ENCODE measurements around the gene SEMA6A.

The SEMA6A gene

DNA sequence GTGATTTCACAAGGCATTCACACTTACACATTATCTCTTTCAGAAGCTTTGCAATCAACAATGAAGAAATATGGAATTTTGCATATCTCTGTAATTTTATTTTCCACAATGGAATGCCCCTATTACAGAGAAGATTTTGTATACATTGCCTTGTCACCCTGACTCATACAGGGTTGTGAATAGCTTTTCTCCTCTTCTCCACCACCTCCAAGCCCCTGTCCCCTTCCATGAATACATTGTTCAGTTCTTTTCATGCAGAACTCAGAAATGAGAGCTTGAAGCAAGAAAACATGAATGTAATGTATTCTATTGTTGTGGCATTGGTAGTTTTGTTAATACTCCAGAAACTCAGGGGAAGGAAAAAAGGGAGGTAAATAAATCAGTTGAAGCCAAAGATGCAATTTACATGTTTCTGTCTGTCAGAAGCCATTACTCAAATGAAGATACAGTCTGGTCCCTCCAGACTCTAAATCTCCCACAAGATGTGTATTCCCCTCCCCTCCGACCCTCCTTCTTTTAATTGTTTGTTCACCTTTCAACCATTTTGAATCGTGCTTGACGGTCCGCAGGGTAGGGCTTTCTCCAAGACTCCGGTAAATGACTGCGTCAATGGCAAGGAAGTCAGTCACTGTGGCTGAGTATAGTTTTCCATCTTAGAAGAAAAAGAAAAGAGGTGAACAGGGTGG, 86.1 kb downstream of the SEMA6A start:
- no peak for DNase-seq

DNA sequence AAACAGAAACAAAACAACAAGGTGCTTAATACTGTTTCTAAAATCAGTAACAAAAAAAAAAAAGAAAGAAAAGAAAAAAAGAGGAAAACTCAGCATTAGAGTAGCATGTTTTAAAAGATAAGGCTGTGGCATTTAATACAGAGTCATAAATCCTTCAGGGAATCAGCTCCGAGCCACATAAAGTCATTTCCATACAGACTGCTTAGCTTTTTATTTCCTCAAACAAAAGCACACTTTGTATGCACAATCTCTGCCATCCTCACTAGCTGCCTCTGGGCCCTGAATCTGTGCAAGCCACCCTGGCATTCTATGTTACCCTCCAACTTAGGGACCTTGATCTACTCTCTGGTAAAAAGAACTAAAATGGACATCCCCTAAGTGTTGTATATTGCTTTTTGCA, 87.6 kb downstream of the SEMA6A start:
- no peak for DNase-seq

DNA sequence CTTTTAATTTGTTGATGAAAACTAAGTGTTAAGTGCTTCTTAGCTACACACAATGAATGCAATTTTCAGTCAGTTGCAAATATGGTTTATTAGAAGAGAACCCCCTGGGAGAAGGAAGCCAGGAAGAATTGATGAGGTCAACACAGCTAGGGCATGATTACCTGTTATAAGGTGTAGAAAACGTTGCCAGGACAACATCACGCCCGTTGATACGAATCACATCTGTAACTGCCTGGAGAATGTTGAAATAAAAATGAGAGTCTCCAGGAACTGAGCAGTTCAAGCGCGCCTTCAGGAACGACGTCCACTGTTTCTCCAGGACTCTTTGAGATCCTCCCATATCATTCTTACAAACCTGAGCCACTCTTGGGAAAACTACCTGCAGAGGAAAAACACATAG, 88.0 kb downstream of the SEMA6A start:
- DNase-seq = no peak

DNA sequence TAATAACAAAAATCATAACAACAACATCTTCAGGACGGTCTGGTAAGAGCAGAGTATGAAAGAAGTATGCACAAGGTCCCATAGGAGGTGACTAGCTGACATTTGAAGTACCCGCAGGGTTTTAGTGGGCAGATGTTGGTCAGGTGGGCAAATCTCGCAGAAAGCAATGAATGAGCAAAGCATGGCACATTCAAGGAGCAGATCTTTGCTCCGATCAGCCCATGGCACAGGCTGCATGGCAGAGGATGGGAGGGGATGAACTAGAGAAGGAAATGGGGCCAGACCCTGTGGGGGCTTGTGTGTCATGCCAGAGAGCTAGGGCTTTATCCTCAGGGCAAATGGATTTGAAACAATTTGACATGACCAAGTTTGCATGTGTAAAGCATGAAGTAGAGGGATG, 90.0 kb downstream of the SEMA6A start:
- DNase-seq = no peak

DNA sequence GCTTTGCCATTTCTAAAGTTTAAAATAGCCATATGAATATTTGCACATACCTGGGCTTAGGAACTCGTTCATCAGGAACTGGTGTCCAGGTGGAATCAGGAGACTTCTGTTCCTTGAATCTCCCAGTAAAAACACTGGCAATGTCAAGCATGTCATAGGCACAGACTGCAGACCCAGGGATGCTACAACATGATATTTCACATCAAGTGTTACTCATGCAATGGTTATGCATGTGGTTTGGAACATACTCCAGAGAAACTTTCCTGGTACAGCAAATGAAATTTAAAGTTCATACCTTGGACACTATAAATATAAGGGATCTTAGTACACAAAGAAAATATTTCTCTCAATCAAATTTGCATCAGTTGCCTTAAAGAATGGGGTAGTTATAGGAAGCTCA, 92.2 kb downstream of the SEMA6A start:
- DNase-seq = no peak

DNA sequence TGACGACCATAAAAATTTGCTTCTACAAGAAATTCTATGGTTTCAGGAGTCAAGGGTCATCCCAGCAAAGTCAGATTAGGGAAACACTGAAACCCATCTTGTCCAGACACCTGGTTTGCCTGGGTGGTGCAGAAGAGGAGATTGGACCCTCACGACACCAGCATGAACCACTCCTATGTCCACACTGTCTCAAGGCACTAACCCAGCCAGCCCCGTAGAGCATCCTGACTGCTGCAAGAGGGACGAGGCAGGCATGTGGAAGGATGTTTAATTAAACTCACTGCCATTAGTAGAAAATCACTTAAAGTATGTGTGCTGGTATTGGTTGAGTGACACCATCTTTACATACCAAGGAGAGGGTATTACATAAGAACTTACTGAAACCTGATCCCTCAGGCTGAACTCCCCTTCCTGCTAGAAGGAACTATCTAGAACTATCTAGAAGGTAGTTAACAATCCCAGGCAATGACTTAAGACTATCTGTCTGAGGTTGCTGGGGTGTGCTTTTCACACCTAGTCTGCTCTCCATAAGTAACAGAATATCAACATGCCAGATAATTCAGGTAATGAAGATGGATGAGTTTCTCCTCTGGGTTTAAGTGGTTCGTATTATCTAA, 93.6 kb downstream of the SEMA6A start:
- no peak for DNase-seq

DNA sequence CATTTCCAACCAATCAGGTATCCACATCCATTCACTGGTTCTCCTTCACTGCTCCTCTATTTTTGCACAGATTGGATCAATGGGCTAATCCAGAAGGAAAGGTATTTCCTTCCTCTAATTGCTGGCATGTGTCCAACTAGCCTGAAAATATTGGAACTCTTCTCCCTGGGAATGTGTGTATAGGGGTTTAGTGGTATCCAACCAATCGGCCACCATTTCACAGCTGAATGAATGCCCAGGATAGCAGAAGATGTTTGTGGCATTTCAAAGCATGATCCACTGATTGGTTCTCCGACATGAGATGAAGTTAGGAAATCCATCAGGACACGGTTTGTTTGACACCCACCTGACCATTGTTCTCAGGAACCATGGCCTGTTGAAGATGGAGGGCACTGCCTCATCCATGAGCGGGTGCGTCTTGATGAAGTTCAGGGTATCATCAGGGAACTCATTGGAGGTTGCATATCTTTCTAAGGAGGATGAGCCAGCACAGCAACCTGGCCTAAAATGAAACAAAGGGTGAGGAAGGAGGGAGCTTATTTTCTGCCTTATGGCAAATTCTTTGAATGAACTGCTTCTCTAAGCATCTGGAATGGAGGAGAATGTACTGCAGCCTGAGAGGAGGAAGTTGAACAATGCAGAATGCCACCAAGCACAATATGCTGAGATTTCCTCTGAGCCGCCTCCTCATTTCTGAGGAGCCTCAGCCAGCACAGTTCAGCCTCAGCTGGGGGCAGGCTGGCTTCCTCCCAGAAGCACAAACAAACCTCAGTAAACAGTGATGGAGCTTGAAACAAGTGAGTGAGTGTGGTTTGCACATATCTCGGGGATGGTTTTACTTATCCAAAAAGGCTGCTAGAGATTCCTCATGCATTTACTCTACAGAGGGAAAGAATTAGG, 94.6 kb downstream of the SEMA6A start:
- no peak for DNase-seq

DNA sequence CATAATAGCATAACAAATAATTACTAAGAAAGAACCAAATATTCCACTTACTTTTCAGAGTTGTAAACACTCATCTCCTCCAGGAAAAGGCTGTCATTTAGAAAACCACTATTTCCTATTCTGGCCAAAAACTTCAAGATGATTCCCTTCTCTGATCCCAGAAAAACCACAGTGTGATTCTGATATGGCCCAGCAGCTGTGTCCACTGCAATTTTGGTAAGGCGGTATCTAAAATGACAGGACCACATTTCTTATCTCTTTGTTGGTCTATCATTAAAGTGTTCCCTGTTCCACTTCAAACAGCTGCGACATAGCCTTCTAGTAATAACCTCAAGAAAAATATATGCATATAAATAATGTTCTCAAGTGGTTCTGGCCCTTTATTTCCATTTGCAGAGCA, 96.1 kb downstream of the SEMA6A start:
- DNase-seq = no peak

DNA sequence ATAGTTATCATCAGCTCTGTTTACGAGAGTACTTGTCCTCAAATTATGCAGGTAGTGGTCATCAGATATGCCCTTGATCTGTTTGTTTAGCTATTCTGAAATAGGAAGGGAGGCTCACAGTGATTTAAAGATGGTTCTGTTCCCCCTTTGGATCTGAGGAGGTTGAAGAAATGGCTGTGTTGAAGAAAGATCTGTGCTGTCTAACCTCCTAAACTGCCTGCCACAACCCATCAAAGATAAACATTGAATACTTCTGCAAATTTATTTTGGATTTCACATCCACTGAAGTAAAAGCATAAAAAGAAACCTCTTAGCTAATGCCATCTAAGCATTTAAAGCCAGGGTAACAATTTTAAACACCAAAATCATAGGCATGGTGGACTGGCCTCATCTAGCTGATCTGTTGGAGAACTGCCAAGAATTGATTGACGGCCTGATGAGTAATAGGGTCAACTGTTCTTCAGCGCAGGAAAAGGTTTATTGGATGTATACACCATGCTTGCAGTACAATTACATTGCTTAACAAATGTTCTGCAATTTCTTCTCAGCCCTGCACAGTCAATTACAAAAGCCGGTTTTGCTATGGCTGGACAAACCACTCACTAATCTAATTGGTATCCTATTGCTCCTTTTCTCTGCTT, 97.6 kb downstream of the SEMA6A start:
- DNase-seq = no peak

DNA sequence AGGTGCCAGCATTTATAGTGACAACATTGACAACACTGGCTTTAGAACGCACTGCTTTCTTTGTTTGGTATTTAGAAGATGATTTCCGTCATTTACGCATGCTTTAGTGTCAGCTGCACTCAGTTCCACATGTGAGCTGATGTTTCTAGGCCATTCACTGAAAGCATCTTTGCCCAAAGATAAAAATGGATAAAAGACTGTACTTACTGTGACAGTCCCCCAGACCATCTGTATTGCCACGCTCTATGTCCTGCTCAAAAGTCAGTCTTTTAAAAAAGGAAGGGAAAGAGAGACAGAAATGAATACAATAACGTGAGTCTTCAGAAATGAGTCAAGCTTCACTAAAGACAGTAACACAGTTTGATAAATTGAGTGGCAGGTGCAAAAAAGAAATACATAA, 99.3 kb downstream of the SEMA6A start:
- no peak for DNase-seq

DNA sequence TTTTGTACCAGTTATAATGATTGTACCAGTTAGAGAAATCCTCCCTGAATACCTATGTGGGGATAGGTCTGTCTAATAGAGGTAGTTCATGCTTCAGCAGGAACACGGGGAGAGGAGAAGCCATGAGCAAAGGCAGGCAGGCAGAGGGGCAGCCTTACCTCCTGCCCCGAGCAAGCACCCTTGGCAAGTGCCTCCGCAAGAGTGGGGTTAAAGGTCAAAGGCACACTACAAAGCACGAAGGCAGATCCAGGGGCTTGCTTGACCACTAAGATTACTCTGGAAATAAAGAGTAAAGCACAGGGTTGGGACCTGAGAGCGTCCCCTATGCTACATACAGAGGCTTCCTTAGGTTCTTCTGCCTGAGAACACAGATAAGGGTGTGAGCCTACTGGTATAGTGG, 100.9 kb downstream of the SEMA6A start:
- no peak for DNase-seq

DNA sequence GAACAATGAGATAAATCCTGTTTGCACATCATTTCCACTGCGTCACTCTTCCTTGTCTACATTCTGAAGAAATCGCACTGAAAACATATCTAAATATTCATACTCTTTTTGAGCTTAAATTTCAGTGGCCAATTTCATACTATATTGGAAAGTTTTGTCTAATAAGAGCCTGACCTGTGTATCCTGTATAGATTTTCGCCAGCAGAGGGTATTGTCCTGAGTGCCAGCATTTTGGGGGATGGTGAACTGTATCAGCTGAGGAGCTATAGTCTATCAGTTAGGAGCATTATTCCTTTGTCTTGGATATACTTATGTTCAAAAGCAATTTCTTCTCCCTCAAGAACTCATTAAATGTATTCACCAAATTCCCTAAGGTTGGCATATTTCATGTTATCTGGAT, 102.3 kb downstream of the SEMA6A start:
- DNase-seq = no peak

DNA sequence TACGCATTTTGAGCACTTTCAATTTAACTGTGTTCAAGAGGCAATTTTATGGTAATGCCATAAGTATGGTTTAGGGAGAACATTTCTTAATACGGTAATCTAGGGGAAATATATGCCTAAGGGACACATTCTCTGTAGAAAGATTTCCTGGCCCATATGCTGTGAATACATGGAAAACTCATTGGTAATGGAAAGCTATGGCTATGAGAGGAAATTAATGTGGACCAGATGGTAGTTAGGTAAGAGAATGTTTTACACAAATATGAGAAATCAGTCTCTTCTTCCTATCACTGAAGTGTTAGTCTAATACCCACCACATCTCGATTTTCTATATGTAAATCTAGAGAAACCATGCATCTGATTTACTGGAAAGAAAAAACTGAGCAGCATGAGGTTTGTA, 105.0 kb downstream of the SEMA6A start:
- no peak for DNase-seq

DNA sequence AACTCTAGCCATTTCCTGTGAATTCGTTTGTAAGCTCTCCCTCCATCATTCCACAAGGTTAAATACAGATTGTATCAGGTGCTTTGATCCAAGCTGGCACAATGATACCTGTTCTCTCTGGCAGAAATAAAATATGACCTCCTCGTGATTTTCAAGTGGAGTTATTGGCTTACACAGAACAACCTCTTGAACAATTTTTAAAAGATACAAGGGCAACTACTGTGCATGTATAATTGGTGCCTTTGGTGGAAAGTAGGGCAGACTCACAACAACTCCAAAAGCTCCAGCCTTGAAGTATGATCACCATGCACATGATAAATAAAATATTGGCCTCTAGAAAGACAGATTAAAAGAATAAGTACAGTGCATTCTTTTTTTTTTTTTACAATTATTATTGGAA, 106.0 kb downstream of the SEMA6A start:
- no peak for DNase-seq

DNA sequence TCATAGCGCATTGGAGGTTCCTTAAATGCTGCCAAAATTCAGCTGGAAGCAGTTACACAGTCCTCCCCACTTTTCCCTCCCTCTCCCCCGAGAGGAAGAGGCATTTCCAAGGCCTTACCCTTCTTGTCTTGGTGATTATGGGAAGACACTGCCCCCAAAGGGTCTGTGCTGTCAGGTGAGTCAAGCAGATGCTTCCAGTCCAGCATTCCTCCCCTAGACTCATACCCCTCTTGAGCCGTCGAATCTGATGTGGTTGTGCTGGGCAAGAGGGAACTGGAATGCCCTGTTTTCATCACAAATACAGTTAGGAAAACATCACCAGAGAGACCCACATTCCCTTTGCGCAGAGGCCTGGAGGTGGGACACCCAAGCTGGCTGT, 107.2 kb downstream of the SEMA6A start:
- no peak for DNase-seq

DNA sequence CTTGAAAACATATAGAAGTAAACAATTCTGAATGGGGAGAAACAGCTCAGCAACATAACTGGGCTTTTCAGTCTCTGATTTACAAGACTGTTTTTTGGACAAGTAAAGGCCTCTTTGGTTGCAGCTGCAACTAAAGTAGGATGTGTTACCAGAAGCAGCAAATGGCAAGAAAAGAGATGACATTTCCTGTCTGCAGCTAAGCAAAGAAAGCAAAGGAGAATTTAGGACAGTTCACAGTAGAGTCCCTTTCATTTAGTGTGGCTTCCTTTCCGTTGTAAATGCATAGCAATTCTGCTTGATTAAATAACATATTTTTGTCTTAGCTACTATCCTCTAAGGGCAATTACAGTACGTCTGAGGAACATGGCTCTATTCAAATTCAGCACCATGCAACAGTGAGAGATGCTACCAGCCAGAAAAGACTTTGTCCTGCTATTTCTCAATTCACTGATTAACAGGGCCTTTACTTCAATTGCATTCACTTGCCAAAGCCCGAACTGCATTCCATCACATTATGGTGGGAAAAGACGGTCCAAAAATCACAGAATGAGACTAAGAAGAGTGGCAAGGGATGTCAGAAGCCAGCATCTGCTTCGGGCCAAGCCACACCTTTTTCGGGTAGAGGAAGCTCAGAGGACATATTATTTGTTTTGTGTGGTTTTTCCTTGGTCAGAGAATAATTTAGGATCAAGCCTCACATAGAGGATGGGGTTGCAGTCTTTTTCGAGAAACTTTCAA, 107.7 kb downstream of the SEMA6A start:
- no peak for DNase-seq

DNA sequence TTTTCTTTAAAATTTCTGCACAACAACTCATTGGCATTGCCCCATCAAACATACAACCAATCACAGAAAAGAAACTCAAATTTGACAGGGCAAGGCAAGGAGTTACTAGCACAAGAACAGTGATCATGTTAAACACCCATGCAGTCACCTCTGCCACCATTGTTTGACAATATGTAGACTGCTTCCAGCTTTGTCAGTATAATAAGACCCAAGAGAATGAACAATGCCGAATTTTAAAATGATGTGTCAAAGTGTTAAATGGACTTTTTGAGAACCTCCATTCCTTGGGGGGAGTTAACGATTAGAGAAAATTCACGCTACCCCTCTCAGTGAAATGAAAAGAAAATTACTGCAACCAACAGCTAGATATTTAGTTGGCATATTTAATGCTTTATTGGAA, 109.2 kb downstream of the SEMA6A start:
- DNase-seq = no peak

DNA sequence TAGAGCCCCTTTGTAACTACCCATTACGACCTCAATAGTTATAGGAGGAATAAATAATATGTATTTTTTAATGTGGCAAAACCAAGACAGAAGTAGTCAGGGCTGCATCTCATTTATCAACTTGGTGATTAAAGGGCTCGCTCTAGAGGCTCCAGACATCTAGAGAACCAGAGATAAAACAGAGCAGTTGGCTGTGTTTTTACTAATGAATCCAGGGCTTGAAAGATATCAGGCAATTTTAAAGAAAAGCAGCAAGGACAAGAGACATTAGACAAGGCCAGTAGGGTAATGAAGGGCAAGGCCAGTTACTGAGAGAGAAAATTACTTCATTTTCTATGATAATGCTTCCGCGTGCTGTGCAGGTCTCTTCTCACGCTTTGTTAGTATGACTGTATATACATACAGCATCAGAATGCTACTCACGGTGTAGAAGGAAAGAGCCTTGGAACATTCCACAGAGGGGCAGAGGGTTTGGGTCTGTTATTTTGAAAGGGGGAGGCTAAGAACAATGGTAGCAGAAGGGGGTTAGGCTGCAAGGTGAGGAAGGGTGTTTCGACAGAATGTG, 110.4 kb downstream of the SEMA6A start:
- no peak for DNase-seq

DNA sequence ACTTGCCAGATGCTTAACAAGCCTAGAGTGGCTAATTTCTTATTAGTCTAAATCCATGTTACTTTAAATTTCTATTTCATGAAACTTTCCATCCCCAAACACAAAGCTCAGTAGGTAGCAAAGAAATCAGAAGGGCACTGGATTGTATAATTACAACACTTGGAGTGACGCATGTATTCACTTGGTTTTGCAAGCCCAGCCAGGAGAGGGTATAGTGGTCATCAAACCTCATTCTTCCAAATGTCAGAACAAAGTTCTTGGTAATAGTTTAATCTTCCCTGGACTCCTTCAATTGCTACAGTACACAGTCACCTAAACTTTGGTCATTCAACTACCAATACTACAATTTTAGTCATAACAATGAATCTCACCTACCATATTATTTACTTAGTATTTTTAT, 112.1 kb downstream of the SEMA6A start:
- no peak for DNase-seq

DNA sequence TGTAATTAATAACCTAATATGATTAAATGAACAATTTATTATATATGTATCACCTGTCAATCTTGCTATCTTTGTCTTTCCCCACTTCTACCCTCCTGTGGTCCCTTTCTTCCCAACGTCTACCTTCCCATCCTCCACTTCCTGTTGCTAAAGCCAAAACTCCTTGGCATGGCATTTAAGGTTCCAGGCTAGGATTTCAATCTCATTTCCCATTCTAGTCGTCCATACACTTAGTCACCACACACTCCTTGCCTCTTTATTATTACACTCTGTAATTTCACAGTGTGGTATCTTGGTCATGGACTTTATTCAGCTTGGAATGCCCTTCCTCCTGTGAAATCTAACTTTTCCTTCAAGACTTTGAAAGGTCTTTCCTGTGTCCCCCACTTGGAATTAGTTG, 115.3 kb downstream of the SEMA6A start:
- no peak for DNase-seq

DNA sequence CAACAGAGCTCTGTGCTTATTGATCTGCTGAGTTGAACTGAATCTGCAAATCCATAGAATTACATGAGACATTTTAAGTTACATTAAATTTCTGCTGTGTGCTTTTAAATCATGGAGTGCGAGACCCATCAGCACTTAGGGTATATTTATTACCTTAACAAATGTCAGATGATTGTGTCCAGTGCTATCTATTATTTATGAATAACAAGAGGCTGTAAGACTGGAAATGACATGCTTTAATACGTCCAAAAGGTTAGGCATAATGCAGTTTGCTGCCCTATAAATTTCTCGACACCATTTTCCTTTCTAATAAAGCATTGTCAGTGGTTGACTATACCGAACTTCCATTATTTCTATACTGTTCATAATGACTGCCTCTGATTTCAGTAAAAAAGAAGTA, 117.6 kb downstream of the SEMA6A start:
- DNase-seq = no peak

DNA sequence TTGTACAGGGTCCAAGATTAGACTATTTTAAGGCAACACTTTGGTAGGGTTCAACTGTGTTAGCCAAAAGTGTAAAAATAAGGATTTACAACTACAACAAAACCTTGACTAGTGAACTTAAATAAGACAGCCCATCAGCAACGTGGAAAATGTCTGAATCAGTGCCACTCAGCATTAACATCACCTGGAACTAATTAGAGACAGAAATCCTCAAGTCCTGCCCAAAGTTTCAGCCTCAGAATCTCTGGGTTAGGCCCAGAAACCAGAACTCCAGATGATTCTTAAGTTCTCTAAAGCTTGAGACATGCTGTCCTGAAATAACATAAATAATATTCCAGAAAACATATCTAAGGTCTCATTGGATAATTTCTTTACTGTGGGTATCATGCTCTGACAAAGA, 118.6 kb downstream of the SEMA6A start:
- no peak for DNase-seq

DNA sequence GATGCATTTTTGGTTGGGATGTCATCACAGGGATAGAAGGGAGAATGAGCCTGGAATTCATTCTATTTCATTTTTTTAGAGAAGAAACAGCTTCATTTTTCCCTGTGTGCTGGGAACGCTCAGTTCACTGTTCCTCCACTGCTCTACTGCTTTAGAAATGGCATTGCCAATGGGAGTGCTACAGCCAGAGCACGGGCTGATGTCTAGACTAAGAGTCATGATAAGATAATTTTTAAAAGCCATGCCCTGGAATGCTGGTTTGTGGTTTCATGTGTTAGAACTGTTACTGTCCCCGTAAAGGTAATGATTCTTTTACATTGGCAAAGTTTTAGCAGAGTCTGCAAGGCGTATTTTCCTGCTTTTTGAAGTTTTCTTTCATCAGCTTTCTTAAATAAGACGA, 119.6 kb downstream of the SEMA6A start:
- DNase-seq = no peak

All from GDM1 (cell line).